Peyer's patch (tissue), 4 donors: Measurements from ENCODE around the gene BRIP1. TPM values are rescaled to one million over a fixed set of nuclear protein-coding genes. Genes with fewer than 3 reads are reported as not detected.

ENCODE experiments used
- DNase-seq, 3 donors: peaks; one replicate each; pipeline ENCODE4 v3.0.0-alpha.2; 2017 to 2019
- H3K27ac ChIP-seq, 4 donors: fragments of 200-600 bp; sonication (generic); one replicate each; pipeline ENCODE4 v1.5.1; 2016 to 2019
- H3K27me3 ChIP-seq, 2 donors: fragments of 200-600 bp; sonication (generic); one replicate each; pipeline ENCODE4 v1.5.1; 2019
- H3K36me3 ChIP-seq, 3 donors: fragments of 200-600 bp; sonication (generic); one replicate each; pipeline ENCODE4 v1.5.1; 2016 to 2019
- H3K4me1 ChIP-seq, 4 donors: fragments of 200-600 bp; sonication (generic); one replicate each; pipeline ENCODE4 v1.5.1; 2016 to 2019
- H3K4me3 ChIP-seq, 4 donors: fragments of 200-600 bp; sonication (generic); 1 replicate in 3 of 4; 2 replicates in 1 of 4; pipeline ENCODE4 v1.5.1; 2016 to 2019; ENCODE audit warnings: mild to moderate bottlenecking in 1 of 4
- H3K9me3 ChIP-seq, 4 donors: fragments of 200-600 bp; sonication (generic); one replicate each; pipeline ENCODE4 v1.5.1; 2016 to 2019; ENCODE audit warnings: mild to moderate bottlenecking in 1 of 4
- CTCF ChIP-seq, 6 experiments: fragments of 450-650 bp in 4 of 6; fragments of 200-600 bp in 2 of 6; sonication (generic) in 1 of 6; IDR thresholded peaks; one replicate each; pipeline ENCODE4 v1.5.1; 2017 to 2019; ENCODE audit warnings: antibody characterized with exemption in 6 of 6, mild to moderate bottlenecking in 3 of 6, moderate library complexity in 1 of 6
- POLR2A ChIP-seq, 2 donors: fragments of 450-650 bp; IDR thresholded peaks; one replicate each; pipeline ENCODE4 v1.5.1; 2017; ENCODE audit warnings: antibody characterized with exemption in 2 of 2, mild to moderate bottlenecking in 2 of 2, moderate library complexity in 2 of 2
- total RNA-seq, 4 donors: library from RNA; depleted of rRNA; stranded (reverse); fragments of >200 nt; gene quantifications; one replicate each; pipeline ENCODE4 v1.1.0, GENCODE V29; 2016

The BRIP1 gene
- total RNA-seq, 4 donors from 2014 or later: 4.3 to 13.2 (median 4.5) TPM

DNA sequence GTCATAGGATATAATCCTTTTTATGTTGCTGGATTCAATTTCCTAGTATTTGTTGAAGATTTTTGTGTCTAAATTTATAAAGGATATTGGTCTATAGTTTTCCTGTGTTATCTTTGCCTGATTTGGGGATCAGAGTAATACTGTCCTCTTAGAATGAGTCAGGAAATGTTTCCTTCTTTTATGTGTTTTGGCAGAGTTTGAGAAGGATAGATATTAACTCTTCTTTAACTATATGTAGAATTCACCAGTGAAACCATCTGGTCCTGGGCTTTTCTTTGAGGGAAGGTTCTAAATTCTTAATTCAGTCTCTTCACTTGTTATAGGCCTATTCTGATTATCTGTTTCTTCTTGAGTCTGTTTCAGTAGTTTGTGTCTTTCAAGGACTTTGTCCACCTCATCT is 206.0 kb downstream of the BRIP1 start:
- Histone ChIP-seq H3K27me3 (no peaks in the 10 kb centered on the region), H3K4me3 (no peak overlapping the region), H3K27ac (no peak overlapping the region), H3K36me3 (no peaks in the 10 kb centered on the region), H3K9me3 (no peaks in the 10 kb centered on the region), H3K4me1 (no peaks in the 10 kb centered on the region)
- no peak for DNase-seq
- TF ChIP-seq CTCF (IDR thresholded peaks at IDR 0.05): no peak
- no peak for TF ChIP-seq POLR2A (IDR thresholded peaks at IDR 0.05)

DNA sequence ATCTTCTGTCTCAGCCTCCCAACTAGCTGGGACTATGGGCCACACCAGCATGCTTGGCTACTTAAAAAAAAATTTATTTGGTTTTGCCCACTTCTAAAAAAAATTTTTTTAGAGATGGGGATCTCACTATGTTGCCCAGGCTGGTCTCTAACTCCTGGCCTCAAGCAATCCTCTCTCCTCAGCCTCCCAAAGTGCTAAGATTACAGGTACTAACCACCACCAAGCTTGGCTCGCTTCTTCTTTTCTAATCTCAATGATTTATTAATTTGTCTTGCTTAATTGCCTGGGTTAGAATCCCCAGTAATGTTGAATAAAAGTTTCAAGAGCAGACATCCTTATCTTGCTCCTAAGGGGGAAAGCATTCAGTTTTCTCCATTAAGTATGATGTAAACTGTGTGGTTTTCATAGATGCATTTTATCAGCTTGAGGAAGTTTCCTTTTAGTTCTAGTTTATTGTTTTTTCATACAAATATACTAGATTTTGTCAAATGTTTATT is 206.6 kb downstream of the BRIP1 start:
- Histone ChIP-seq H3K27me3 (no peaks in the 10 kb centered on the region), H3K4me3 (no peak overlapping the region), H3K9me3 (no peaks in the 10 kb centered on the region), H3K4me1 (no peaks in the 10 kb centered on the region), H3K36me3 (no peaks in the 10 kb centered on the region), H3K27ac (no peak overlapping the region)
- TF ChIP-seq POLR2A (IDR thresholded peaks at IDR 0.05) (no peak), CTCF (IDR thresholded peaks at IDR 0.05) (no peak)
- DNase-seq: no peak

- Histone ChIP-seq H3K27ac (no peak overlapping the region), H3K4me3 (no peak overlapping the region), H3K9me3 (peaks cover 0 to 4% (median 0%) of the 10 kb centered on the region in 4 donors), H3K36me3 (no peaks in the 10 kb centered on the region), H3K27me3 (no peaks in the 10 kb centered on the region), H3K4me1 (no peaks in the 10 kb centered on the region)
- DNase-seq: no peak
- no peak for TF ChIP-seq POLR2A (IDR thresholded peaks at IDR 0.05)
- no peak for TF ChIP-seq CTCF (IDR thresholded peaks at IDR 0.05)
Measured at GRCh38 chr17:61650749-61651148, 212.6 kb downstream of the BRIP1 start.

- Histone ChIP-seq H3K9me3 (peaks cover 0 to 4% (median 0%) of the 10 kb centered on the region in 4 donors), H3K4me3 (no peak overlapping the region), H3K4me1 (no peaks in the 10 kb centered on the region), H3K27ac (no peak overlapping the region), H3K36me3 (no peaks in the 10 kb centered on the region), H3K27me3 (no peaks in the 10 kb centered on the region)
- no peak for DNase-seq
- no peak for TF ChIP-seq CTCF (IDR thresholded peaks at IDR 0.05)
- TF ChIP-seq POLR2A (IDR thresholded peaks at IDR 0.05): no peak
Measured at GRCh38 chr17:61648587-61648986, 214.7 kb downstream of the BRIP1 start.

DNA sequence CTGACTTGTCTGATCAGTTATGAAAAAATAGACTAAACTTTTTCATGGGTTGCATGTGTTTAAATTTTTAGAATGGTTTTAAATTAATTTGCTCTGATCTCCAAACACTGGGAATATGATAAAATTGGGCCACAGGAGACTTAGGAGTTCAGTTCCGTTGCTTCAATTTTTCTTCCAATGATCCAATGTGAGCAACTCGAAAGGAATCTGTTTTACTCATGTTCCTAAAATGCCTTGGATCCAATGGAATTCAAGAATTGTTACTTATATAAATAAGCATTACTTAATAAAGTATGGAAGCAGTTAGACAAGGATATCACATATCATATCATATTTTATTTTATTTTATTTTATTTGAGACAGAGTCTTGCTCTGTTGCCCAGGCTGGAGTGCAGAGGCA is 216.3 kb downstream of the BRIP1 start:
- Histone ChIP-seq H3K27me3 (no peaks in the 10 kb centered on the region), H3K9me3 (peaks cover 0 to 4% (median 0%) of the 10 kb centered on the region in 4 donors), H3K4me3 (no peak overlapping the region), H3K27ac (no peak overlapping the region), H3K4me1 (no peaks in the 10 kb centered on the region), H3K36me3 (no peaks in the 10 kb centered on the region)
- DNase-seq: no peak
- no peak for TF ChIP-seq POLR2A (IDR thresholded peaks at IDR 0.05)
- TF ChIP-seq CTCF (IDR thresholded peaks at IDR 0.05): no peak

DNA sequence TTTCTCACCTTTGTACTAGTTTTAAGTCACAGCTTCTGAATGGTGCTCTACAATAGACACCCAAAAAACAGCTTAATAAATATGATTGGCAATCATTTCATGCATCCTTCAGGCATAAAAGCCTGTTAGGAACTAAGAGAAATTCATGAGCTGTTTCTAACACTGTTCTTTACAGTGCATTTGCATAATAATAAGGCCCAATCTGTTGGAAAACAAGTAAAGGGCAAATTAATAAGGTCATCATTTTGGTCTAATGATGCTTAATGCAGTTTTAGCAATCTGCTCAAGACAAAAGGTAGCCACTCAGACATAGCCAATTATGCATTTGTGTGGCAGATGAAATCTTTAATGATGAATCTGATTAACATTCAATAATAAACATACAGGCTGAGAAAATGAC is 216.8 kb downstream of the BRIP1 start:
- Histone ChIP-seq H3K36me3 (no peaks in the 10 kb centered on the region), H3K9me3 (peaks cover 0 to 4% (median 0%) of the 10 kb centered on the region in 4 donors), H3K4me1 (no peaks in the 10 kb centered on the region), H3K27me3 (no peaks in the 10 kb centered on the region), H3K27ac (no peak overlapping the region), H3K4me3 (no peak overlapping the region)
- no peak for DNase-seq
- TF ChIP-seq CTCF (IDR thresholded peaks at IDR 0.05) (no peak), POLR2A (IDR thresholded peaks at IDR 0.05) (no peak)
